OCI-LY7 (cell line): ENCODE results near the gene NRAS. TPM values are rescaled to one million over a fixed set of nuclear protein-coding genes. Genes with fewer than 3 reads are reported as not detected.
A peak's percentile ranks its signal among the peaks of the same experiment; 100 is the strongest.

ENCODE experiments used
- BruUV-seq: library from RNA; stranded (reverse); fragments of 400-500 nt; replicated peaks from 2 replicates; lab custom pipeline; 2021; lab: Mats Ljungman, UMichigan
- CTCF ChIA-PET: fragments of 300-600 bp; sonication (Branson Sonifier 250); formaldehyde crosslinking; loops from one replicate; lab custom pipeline; 2022; ENCODE audit warnings: antibody characterized with exemption; ENCODE audit not compliant: unreplicated experiment; lab: Charles Lee
- POLR2A ChIA-PET: fragments of 300-600 bp; sonication (Branson Sonifier 250); formaldehyde crosslinking; loops from one replicate; lab custom pipeline; 2022; ENCODE audit warnings: antibody characterized with exemption; lab: Charles Lee
- DNase-seq: peaks from one replicate; pipeline ENCODE4 v3.0.0-alpha.2; 2015; ENCODE audit warnings: low spot score
- H2AFZ ChIP-seq: fragments of 200-600 bp; sonication (generic), shearing (Covaris generic); 2 replicates; pipeline ENCODE4 v1.6.1; 2014; ENCODE audit warnings: mild to moderate bottlenecking, antibody characterized with exemption, low read length, moderate library complexity
- H3K27ac ChIP-seq: fragments of 200-600 bp; sonication (generic); 2 replicates; pipeline ENCODE4 v1.5.1; 2014; ENCODE audit warnings: mixed run types, low read depth, mild to moderate bottlenecking, moderate library complexity, low read length, inconsistent platforms; ENCODE audit not compliant: poor library complexity, severe bottlenecking
- H3K36me3 ChIP-seq: fragments of 200-600 bp; sonication (generic); 2 replicates; pipeline ENCODE4 v1.6.1; 2014; ENCODE audit warnings: mild to moderate bottlenecking, antibody characterized with exemption, low read length, moderate library complexity, mixed read lengths; ENCODE audit not compliant: insufficient read depth
- H3K4me1 ChIP-seq: fragments of 200-600 bp; sonication (generic); 2 replicates; pipeline ENCODE4 v1.5.1; 2014; ENCODE audit warnings: mild to moderate bottlenecking, low read length; ENCODE audit not compliant: insufficient read depth, poor library complexity, severe bottlenecking
- H3K4me2 ChIP-seq: fragments of 200-600 bp; sonication (generic); 2 replicates; pipeline ENCODE4 v1.6.1; 2014; ENCODE audit warnings: mild to moderate bottlenecking, low read length
- H3K4me3 ChIP-seq: fragments of 200-600 bp; sonication (generic); 2 replicates; pipeline ENCODE4 v1.5.1; 2014; ENCODE audit warnings: mild to moderate bottlenecking, low read depth, low read length; ENCODE audit not compliant: poor library complexity, severe bottlenecking
- H3K79me2 ChIP-seq: fragments of 200-600 bp; sonication (generic); 2 replicates; pipeline ENCODE4 v1.6.1; 2016; ENCODE audit warnings: low read depth, mild to moderate bottlenecking, low read length, moderate library complexity, mixed read lengths; ENCODE audit not compliant: insufficient read depth
- H3K9me2 ChIP-seq: fragments of 200-600 bp; sonication (generic); 2 replicates; pipeline ENCODE4 v1.6.1; 2016; ENCODE audit warnings: mild to moderate bottlenecking, low read length, mixed read lengths; ENCODE audit not compliant: insufficient read depth
- H3K9me3 ChIP-seq: fragments of 200-600 bp; sonication (generic); 2 replicates; pipeline ENCODE4 v1.6.1; 2014; ENCODE audit warnings: mild to moderate bottlenecking, mixed run types, low read length, mixed read lengths
- H4K20me1 ChIP-seq: fragments of 200-600 bp; sonication (generic); 2 replicates; pipeline ENCODE4 v1.6.1; 2014; ENCODE audit warnings: mild to moderate bottlenecking, antibody characterized with exemption, low read length, moderate library complexity, mixed read lengths; ENCODE audit not compliant: insufficient read depth
- CTCF ChIP-seq: fragments of 200-600 bp; sonication (generic); conservative IDR thresholded peaks from 2 replicates; pipeline ENCODE4 v1.5.1; 2014; ENCODE audit warnings: mild to moderate bottlenecking, antibody characterized with exemption, low read length, moderate library complexity, mixed read lengths
- EZH2phosphoT487 ChIP-seq: fragments of 200-600 bp; sonication (generic); IDR thresholded peaks from 2 replicates; pipeline ENCODE4 v1.6.1; 2018; ENCODE audit warnings: low read depth, borderline replicate concordance, mild to moderate bottlenecking, mixed run types, antibody characterized with exemption, low read length, moderate library complexity, mixed read lengths
- intact Hi-C: fragments of 100-400 bp; cut with micrococcal nuclease; formaldehyde crosslinking; loops from one replicate; pipeline ENCODE4 v1.10.0; 2022; ENCODE audit not compliant: unreplicated experiment
- total RNA-seq, 2 experiments: library from RNA; depleted of rRNA in 1 of 2; stranded (reverse); fragments of >200 nt in 1 of 2; shearing (Covaris generic) in 1 of 2; gene quantifications; 2 replicates each; pipeline ENCODE4 v1.2.3, GENCODE V29; 2014 to 2022

NRAS gene
- total RNA-seq, 2 experiments from 2014 or later: 32.6 to 43.5 TPM

- DNase-seq: no peak
- Histone ChIP-seq H3K4me2 (no peak overlapping the region), H3K36me3 (peaks cover 100% of the 10 kb centered on the region), H3K79me2 (peaks cover 4% of the 10 kb centered on the region; the same call in 1 of the 2 replicates), H3K4me3 (no peak overlapping the region), H3K9me2 (no peaks in the 10 kb centered on the region), H2AFZ (no peak overlapping the region), H3K4me1 (no peaks in the 10 kb centered on the region), H3K9me3 (no peaks in the 10 kb centered on the region), H4K20me1 (no peaks in the 10 kb centered on the region; the same call in 1 of the 2 replicates), H3K27ac (no peak overlapping the region)
- no peak for TF ChIP-seq CTCF
- TF ChIP-seq EZH2phosphoT487: no peak
- BruUV-seq: TSS peak; percentile 20
- ChIA-PET POLR2A (no interaction called here), CTCF (no interaction called here)
- intact Hi-C loops: no loop called here
Observed at GRCh38 chr1:114729782-114730181, 13.2 kb upstream of the NRAS start.

- Histone ChIP-seq H3K4me3 (no peak overlapping the region), H3K4me1 (no peaks in the 10 kb centered on the region), H2AFZ (no peak overlapping the region), H3K9me2 (no peaks in the 10 kb centered on the region), H3K79me2 (peaks cover 11% of the 10 kb centered on the region; the same call in 1 of the 2 replicates), H3K9me3 (no peaks in the 10 kb centered on the region), H4K20me1 (no peaks in the 10 kb centered on the region; the same call in 1 of the 2 replicates), H3K36me3 (peaks cover 100% of the 10 kb centered on the region), H3K27ac (no peak overlapping the region), H3K4me2 (no peak overlapping the region)
- POLR2A ChIA-PET: interaction anchor here (0.7 to 2.2 kb wide), 3 partner anchors 16 to 148 kb away, joined by 3 to 8 read pairs (median 3); partner anchors contain the start of gene BCAS2
- CTCF ChIA-PET: no interaction called here
- intact Hi-C loops: no loop called here
- no peak for TF ChIP-seq CTCF
- no peak for TF ChIP-seq EZH2phosphoT487
- DNase-seq: no peak
- BruUV-seq: no TSS peak
Observed at GRCh38 chr1:114728553-114728952, 12.0 kb upstream of the NRAS start.

- no peak overlapping the region for H3K27ac ChIP-seq
- CTCF ChIA-PET: no interaction called here
- BruUV-seq: no TSS peak
- H3K4me1 ChIP-seq: no peaks in the 10 kb centered on the region
- H3K9me3 ChIP-seq: no peaks in the 10 kb centered on the region
- H3K4me2 ChIP-seq: no peak overlapping the region
- no peaks in the 10 kb centered on the region for H3K9me2 ChIP-seq
- no peaks in the 10 kb centered on the region; the same call in 1 of the 2 replicates for H4K20me1 ChIP-seq
- no peak for TF ChIP-seq EZH2phosphoT487
- POLR2A ChIA-PET: no interaction called here
- intact Hi-C loops: no loop called here
- DNase-seq: no peak
- peaks cover 100% of the 10 kb centered on the region for H3K36me3 ChIP-seq
- peaks cover 8% of the 10 kb centered on the region; the same call in 1 of the 2 replicates for H3K79me2 ChIP-seq
- H3K4me3 ChIP-seq: no peak overlapping the region
- no peak overlapping the region for H2AFZ ChIP-seq
Observed at GRCh38 chr1:114725230-114725629, 8.7 kb upstream of the NRAS start.
